Adrenal gland (tissue), 12 donors: ENCODE results near the gene ARHGAP4. TPM values are rescaled to one million over a fixed set of nuclear protein-coding genes. Genes with fewer than 3 reads are reported as not detected.

Experiments
- DNase-seq, 7 donors: peaks; one replicate each; pipeline ENCODE4 v3.0.0-alpha.2; 2019 to 2020
- H3K27ac ChIP-seq, 5 donors: fragments of 200-600 bp; sonication (generic) in 4 of 5; 1 replicate in 3 of 5; 2 replicates in 2 of 5; pipeline versions ENCODE4 v1.5.1 to v1.8.0; 2016 to 2020; ENCODE audit warnings: mild to moderate bottlenecking in 1 of 5
- H3K27me3 ChIP-seq: fragments of 200-600 bp; 2 replicates; pipeline ENCODE4 v1.8.0; 2021
- H3K36me3 ChIP-seq, 2 donors: fragments of 200-600 bp; replicated peaks in 1 of 2; 1 replicate in 1 of 2; 2 replicates in 1 of 2; pipeline versions ENCODE4 v1.5.1 to v1.8.0; 2018 to 2022
- H3K4me1 ChIP-seq, 2 donors: fragments of 200-600 bp; replicated peaks in 1 of 2; 1 replicate in 1 of 2; 2 replicates in 1 of 2; pipeline versions ENCODE4 v1.5.1 to v1.8.0; 2018 to 2021
- H3K4me3 ChIP-seq, 4 donors: fragments of 200-600 bp; sonication (generic) in 3 of 4; one replicate each; pipeline ENCODE4 v1.5.1; 2016 to 2018
- H3K9me3 ChIP-seq, 3 donors: fragments of 200-600 bp; sonication (generic) in 1 of 3; replicated peaks in 1 of 3; 1 replicate in 2 of 3; 2 replicates in 1 of 3; pipeline versions ENCODE4 v1.5.1 to v1.8.0; 2016 to 2021
- POLR2A ChIP-seq, 2 donors: fragments of 450-650 bp; IDR thresholded peaks; one replicate each; pipeline ENCODE4 v1.6.1; 2017; ENCODE audit warnings: antibody characterized with exemption in 2 of 2, mild to moderate bottlenecking in 2 of 2, moderate library complexity in 1 of 2
- WGBS, 4 donors: extraction: QIAGEN DNeasy Blood & Tissue Kit in 2 of 4; methylation state at CpG; one replicate each; pipeline versions ENCODE4 v1.1.5 to v1.1.7; 2013 to 2017; 5-methylcytosine and 5-hydroxymethylcytosine counted together
- intact Hi-C, 2 donors: fragments of 100-400 bp; cut with DNase I; formaldehyde crosslinking; loops; one replicate each; pipeline versions ENCODE4 v1.14.1 to v1.15.0; 2022 to 2023
- polyA plus RNA-seq, 3 donors: library from polyadenylated mRNA; stranded (reverse); fragments of 200-250 nt in 2 of 3; fragments of 350-450 nt in 1 of 3; fragmentation: Illumina TruSeq in 1 of 3; extraction: RNeasy Lipid Tissue Mini Kit (QIAGEN cat#74804) in 1 of 3; gene quantifications; one replicate each; pipeline ENCODE4 v1.2.3, GENCODE V29; 2013 to 2014
- total RNA-seq, 9 donors: library from RNA; depleted of rRNA in 4 of 9; stranded (reverse); fragments of >200 nt in 4 of 9; fragments of 120-200 nt in 1 of 9; fragmentation: NEBNext Ultra II Directional in 1 of 9; extraction: Animal tissue kit (Norgen Biotek cat#: 25700) in 1 of 9; gene quantifications; one replicate each; pipeline versions ENCODE4 v1.1.0 to v1.2.4, GENCODE V29; 2013 to 2023
- TF ChIP-seq, protein P1 (sequence below), 6 experiments: fragments of 450-650 bp in 4 of 6; fragments of 200-600 bp in 2 of 6; sonication (generic) in 1 of 6; IDR thresholded peaks; 1 replicate in 5 of 6; 2 replicates in 1 of 6; pipeline versions ENCODE4 v1.5.1 to v1.8.0; 2016 to 2021; ENCODE audit warnings: antibody characterized with exemption in 6 of 6, mild to moderate bottlenecking in 2 of 6, moderate library complexity in 1 of 6
- donor health status: healthy with polysubstance abuse.
- donor health status: Bipolar disorder and iron deficiency.
- donor health status: DM: yes; HTN: yes; CAD: no.
- donor health status: DM: no; HTN: no; CAD: no.
- donor health status: DM: no; HTN: no; CAD: no.
- donor health status: DM: yes; HTN: yes; CAD: no.

Gene ARHGAP4
- total and polyA plus RNA-seq, 12 donors: 1.5 to 316 (median 46.0) TPM

DNA sequence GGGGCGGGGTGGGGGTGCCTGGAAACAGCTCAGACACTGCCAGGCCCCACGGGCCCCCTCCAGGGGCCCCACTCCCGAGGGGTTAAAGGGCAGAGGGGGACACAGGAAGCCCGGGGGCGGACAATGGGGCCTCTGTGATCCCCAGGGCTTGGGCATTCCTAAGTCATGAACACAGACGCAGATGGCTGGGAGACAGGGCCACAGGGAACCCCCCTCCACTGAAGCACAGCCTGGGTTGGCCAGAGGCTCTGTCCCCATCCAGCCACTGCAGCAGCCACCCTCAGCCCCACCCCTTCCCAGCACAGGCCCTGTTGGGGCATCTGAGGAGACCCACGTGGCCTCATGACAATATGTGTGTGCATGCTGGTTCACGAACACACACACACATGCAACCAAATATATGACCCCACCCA, 44.0 kb downstream of the ARHGAP4 start:
- no peak overlapping the region for H3K4me3 ChIP-seq
- peaks cover 79% of the 10 kb centered on the region for H3K27me3 ChIP-seq
- peak in 1 of 7 donors; percentile 72 for DNase-seq
- TF ChIP-seq, protein P1, sequence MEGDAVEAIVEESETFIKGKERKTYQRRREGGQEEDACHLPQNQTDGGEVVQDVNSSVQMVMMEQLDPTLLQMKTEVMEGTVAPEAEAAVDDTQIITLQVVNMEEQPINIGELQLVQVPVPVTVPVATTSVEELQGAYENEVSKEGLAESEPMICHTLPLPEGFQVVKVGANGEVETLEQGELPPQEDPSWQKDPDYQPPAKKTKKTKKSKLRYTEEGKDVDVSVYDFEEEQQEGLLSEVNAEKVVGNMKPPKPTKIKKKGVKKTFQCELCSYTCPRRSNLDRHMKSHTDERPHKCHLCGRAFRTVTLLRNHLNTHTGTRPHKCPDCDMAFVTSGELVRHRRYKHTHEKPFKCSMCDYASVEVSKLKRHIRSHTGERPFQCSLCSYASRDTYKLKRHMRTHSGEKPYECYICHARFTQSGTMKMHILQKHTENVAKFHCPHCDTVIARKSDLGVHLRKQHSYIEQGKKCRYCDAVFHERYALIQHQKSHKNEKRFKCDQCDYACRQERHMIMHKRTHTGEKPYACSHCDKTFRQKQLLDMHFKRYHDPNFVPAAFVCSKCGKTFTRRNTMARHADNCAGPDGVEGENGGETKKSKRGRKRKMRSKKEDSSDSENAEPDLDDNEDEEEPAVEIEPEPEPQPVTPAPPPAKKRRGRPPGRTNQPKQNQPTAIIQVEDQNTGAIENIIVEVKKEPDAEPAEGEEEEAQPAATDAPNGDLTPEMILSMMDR (IDR thresholded peaks at IDR 0.05): no peak
- no peak for TF ChIP-seq POLR2A (IDR thresholded peaks at IDR 0.05)
- intact Hi-C loops: no loop called here
- no peaks in the 10 kb centered on the region for H3K36me3 ChIP-seq
- H3K27ac ChIP-seq: no peak overlapping the region
- H3K9me3 ChIP-seq: no peaks in the 10 kb centered on the region
- WGBS, 4 donors: 47 to 100% (median 68%) methylated on average over 1 to 8 of the region's 8 CpGs
- H3K4me1 ChIP-seq: no peaks in the 10 kb centered on the region

- H3K27me3 ChIP-seq: peaks cover 77% of the 10 kb centered on the region
- no peak overlapping the region for H3K4me3 ChIP-seq
- no peak for DNase-seq
- no peak for TF ChIP-seq POLR2A (IDR thresholded peaks at IDR 0.05)
- TF ChIP-seq, protein P1 (IDR thresholded peaks at IDR 0.05): no peak
- 47 to 81% (median 69%) methylated on average over 1 to 7 of the region's 7 CpGs for WGBS, 4 donors
- H3K9me3 ChIP-seq: no peaks in the 10 kb centered on the region
- H3K4me1 ChIP-seq: no peaks in the 10 kb centered on the region
- intact Hi-C loops: no loop called here
- no peaks in the 10 kb centered on the region for H3K36me3 ChIP-seq
- H3K27ac ChIP-seq: no peak overlapping the region
Observed at GRCh38 chrX:153881281-153881680, 44.8 kb downstream of the ARHGAP4 start.

GRCh38 chrX:153880440-153880815, 45.6 kb downstream of the ARHGAP4 start:
- H3K27me3 ChIP-seq: peaks cover 74% of the 10 kb centered on the region
- no peak for TF ChIP-seq POLR2A (IDR thresholded peaks at IDR 0.05)
- TF ChIP-seq, protein P1 (IDR thresholded peaks at IDR 0.05): no peak
- WGBS, 4 donors: 29 to 36% (median 33%) methylated on average over 3 to 6 of the region's 6 CpGs; no CpG with 5 or more reads in 1 of the 4 donors
- no peak for DNase-seq
- H3K4me3 ChIP-seq: no peak overlapping the region
- H3K9me3 ChIP-seq: no peaks in the 10 kb centered on the region
- H3K4me1 ChIP-seq: no peaks in the 10 kb centered on the region
- no peaks in the 10 kb centered on the region for H3K36me3 ChIP-seq
- H3K27ac ChIP-seq: no peak overlapping the region
- intact Hi-C loops: no loop called here

- intact Hi-C loops: no loop called here
- Histone ChIP-seq H3K9me3 (no peaks in the 10 kb centered on the region), H3K4me3 (no peak overlapping the region), H3K27me3 (peaks cover 69% of the 10 kb centered on the region), H3K36me3 (no peaks in the 10 kb centered on the region), H3K27ac (no peak overlapping the region), H3K4me1 (no peaks in the 10 kb centered on the region)
- no peak for DNase-seq
- TF ChIP-seq, protein P1 (IDR thresholded peaks at IDR 0.05): no peak
- TF ChIP-seq POLR2A (IDR thresholded peaks at IDR 0.05): no peak
- 61 to 87% (median 69%) methylated on average over 6 to 12 of the region's 12 CpGs for WGBS, 4 donors
Observed at GRCh38 chrX:153879741-153880439, 46.2 kb downstream of the ARHGAP4 start.
